Activated T-helper 17 cell treated with anti-CD3 and anti-CD28 coated beads, Interleukin-2, amount 50 U/mL, for 72 hours (primary cell): ENCODE measurements around the gene PPFIBP1. TPM values are rescaled to one million over a fixed set of nuclear protein-coding genes. Genes with fewer than 3 reads are reported as not detected.

Experiments
- ATAC-seq: fragments of 150-1000 bp; cut with Tn5 transposase; replicated peaks from 2 replicates; pipeline ENCODE4 v1.10.0; 2021; ENCODE audit warnings: mild to moderate bottlenecking, moderate library complexity
- H3K27ac Mint-ChIP-seq: one replicate; pipeline ENCODE4 v1.8.0; 2022; ENCODE audit warnings: mixed read lengths
- H3K27me3 Mint-ChIP-seq: one replicate; pipeline ENCODE4 v1.8.0; 2022; ENCODE audit warnings: mixed read lengths
- H3K36me3 Mint-ChIP-seq: one replicate; pipeline ENCODE4 v1.8.0; 2022; ENCODE audit warnings: low read depth, mild to moderate bottlenecking, mixed read lengths
- H3K4me1 Mint-ChIP-seq: one replicate; pipeline ENCODE4 v1.8.0; 2022; ENCODE audit warnings: mixed read lengths
- H3K4me3 Mint-ChIP-seq: one replicate; pipeline ENCODE4 v1.8.0; 2022; ENCODE audit warnings: mild to moderate bottlenecking, mixed read lengths
- H3K9me3 Mint-ChIP-seq: one replicate; pipeline ENCODE4 v1.8.0; 2022; ENCODE audit warnings: mixed read lengths
- total RNA-seq, 2 donors: library from RNA; stranded (reverse); gene quantifications; one replicate each; pipeline ENCODE4 v1.2.3, GENCODE V29; 2022

Gene PPFIBP1
- total RNA-seq, 2 donors from 2014 or later = 13.8 to 21.8 TPM

DNA sequence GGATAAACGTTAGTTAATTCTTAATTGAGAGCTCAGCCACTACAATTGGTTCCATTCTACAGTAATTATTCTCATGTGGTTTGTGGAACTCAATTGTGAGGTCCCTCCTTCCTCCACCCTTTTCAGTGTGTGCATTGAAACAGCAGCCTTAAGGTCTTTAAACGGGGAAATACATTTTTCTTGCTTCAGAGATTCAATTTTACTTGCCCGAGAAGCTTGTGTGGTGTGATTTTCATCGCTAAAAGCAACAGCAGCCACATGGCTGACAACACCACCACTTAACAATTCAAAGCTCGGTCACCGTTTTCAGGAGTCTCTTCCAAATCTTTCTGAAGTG is 733 bp upstream of the PPFIBP1 start:
- peak; percentile 1 for ATAC-seq
- peaks cover 19% of the 10 kb centered on the region for H3K4me1 Mint-ChIP-seq

DNA sequence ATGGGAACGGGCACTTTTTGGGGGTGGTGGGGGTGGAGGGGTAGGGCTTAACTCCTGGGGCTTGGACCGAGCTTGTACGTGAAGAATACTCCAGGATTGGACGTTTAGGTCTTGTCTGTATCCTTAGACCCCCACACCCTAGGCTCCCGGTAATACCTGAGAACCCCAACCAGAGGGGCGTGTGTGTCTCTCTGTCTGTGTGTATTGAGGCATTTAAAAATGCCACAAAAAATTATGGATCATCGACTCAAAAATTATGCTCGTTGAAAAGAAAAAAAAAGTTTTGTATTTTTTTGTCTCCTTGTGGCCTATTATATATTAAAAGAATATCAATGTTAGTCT is 459 bp downstream of the PPFIBP1 start:
- H3K27ac Mint-ChIP-seq = peak overlapping the region; percentile 85
- no peaks in the 10 kb centered on the region for H3K9me3 Mint-ChIP-seq
- H3K4me3 Mint-ChIP-seq = peak overlapping the region; percentile 92
- no peaks in the 10 kb centered on the region for H3K36me3 Mint-ChIP-seq
- H3K4me1 Mint-ChIP-seq = peaks cover 19% of the 10 kb centered on the region
- ATAC-seq = peak; percentile 1
- peaks cover 5% of the 10 kb centered on the region for H3K27me3 Mint-ChIP-seq

More for the DNA sequence above, 733 bp upstream of the PPFIBP1 start:
- Mint-ChIP-seq H3K27ac (peak overlapping the region; percentile 85), H3K4me3 (peak overlapping the region; percentile 92), H3K9me3 (no peaks in the 10 kb centered on the region), H3K27me3 (peaks cover 8% of the 10 kb centered on the region), H3K36me3 (no peaks in the 10 kb centered on the region)

- no peak for ATAC-seq
- H3K36me3 Mint-ChIP-seq = no peaks in the 10 kb centered on the region
- no peaks in the 10 kb centered on the region for H3K9me3 Mint-ChIP-seq
- peak overlapping the region; percentile 44 for H3K27ac Mint-ChIP-seq
- H3K4me1 Mint-ChIP-seq = peaks cover 19% of the 10 kb centered on the region
- H3K4me3 Mint-ChIP-seq = peak overlapping the region; percentile 92
- H3K27me3 Mint-ChIP-seq = no peaks in the 10 kb centered on the region
Measured at GRCh38 chr12:27524839-27525753, 1.1 kb downstream of the PPFIBP1 start.

GRCh38 chr12:27527512-27527911 is 3.5 kb downstream of the PPFIBP1 start:
- H3K4me3 Mint-ChIP-seq = no peak overlapping the region
- no peak for ATAC-seq
- no peaks in the 10 kb centered on the region for H3K36me3 Mint-ChIP-seq
- H3K27ac Mint-ChIP-seq = no peak overlapping the region
- H3K9me3 Mint-ChIP-seq = no peaks in the 10 kb centered on the region
- peaks cover 3% of the 10 kb centered on the region for H3K27me3 Mint-ChIP-seq
- H3K4me1 Mint-ChIP-seq = peaks cover 12% of the 10 kb centered on the region

- H3K27me3 Mint-ChIP-seq = peaks cover 3% of the 10 kb centered on the region
- H3K36me3 Mint-ChIP-seq = no peaks in the 10 kb centered on the region
- no peak overlapping the region for H3K4me3 Mint-ChIP-seq
- no peaks in the 10 kb centered on the region for H3K9me3 Mint-ChIP-seq
- H3K4me1 Mint-ChIP-seq = peaks cover 11% of the 10 kb centered on the region
- no peak for ATAC-seq
- H3K27ac Mint-ChIP-seq = no peak overlapping the region
Measured at GRCh38 chr12:27528788-27529187, 4.8 kb downstream of the PPFIBP1 start.

DNA sequence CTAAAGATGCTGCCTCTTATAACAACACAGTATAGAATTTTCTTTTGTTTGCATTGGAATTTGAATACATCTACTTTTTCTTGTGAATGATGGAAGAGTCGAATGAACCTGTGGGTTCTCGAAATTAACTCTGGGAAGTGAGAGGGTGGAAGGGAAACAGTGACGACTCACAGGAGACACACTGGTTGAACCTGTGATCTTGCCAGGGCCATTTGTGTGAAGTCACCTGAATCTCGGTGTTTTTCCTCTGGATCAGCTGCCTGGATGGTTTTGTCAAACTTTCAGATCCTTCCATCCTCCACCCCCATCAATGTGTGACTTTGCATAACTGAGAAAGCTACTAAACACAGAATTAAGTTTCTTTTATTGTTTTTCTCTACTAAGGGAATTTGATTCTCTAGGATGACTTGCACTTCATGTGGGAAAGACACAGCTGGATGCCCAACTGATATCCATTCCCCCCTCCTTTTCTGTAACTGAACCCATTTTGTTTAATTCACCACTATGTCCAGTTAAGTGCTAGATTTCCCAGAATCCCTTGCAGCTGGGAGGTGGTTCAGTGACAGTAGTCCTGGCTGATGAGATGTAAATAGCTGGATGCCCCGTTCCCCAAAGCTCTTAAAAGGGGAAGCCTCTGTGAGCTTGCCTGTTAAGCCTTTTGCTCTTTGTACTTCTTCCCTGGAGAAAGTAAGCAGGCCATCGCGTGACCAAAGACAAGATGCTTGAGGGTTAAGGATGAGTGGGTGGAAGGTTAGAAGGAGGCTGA is 6.3 kb downstream of the PPFIBP1 start:
- H3K27me3 Mint-ChIP-seq = peaks cover 3% of the 10 kb centered on the region
- ATAC-seq = peak; percentile 37
- H3K9me3 Mint-ChIP-seq = no peaks in the 10 kb centered on the region
- H3K36me3 Mint-ChIP-seq = no peaks in the 10 kb centered on the region
- H3K4me1 Mint-ChIP-seq = peaks cover 17% of the 10 kb centered on the region
- H3K4me3 Mint-ChIP-seq = no peak overlapping the region
- H3K27ac Mint-ChIP-seq = no peak overlapping the region

DNA sequence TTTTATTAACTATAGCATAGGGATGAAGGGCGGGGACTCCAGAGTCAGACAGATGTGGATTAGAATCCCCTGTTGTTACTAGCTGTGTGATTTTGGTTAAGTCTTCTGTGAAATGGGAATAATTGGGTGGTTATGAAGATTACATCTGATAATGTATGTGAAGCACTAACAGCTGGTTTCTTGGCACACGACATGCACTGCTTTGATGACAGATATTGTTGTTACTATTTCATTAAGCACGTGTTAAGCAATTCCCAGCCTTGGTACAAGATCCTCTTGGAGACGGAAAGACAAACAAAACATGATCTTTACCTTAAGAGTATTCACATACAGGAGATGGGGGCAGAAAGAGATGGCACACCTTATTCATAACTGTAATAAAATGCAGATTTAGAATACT is 7.9 kb downstream of the PPFIBP1 start:
- Mint-ChIP-seq H3K4me3 (no peak overlapping the region), H3K4me1 (peaks cover 17% of the 10 kb centered on the region), H3K9me3 (no peaks in the 10 kb centered on the region), H3K27me3 (peaks cover 3% of the 10 kb centered on the region), H3K27ac (no peak overlapping the region), H3K36me3 (no peaks in the 10 kb centered on the region)
- no peak for ATAC-seq

DNA sequence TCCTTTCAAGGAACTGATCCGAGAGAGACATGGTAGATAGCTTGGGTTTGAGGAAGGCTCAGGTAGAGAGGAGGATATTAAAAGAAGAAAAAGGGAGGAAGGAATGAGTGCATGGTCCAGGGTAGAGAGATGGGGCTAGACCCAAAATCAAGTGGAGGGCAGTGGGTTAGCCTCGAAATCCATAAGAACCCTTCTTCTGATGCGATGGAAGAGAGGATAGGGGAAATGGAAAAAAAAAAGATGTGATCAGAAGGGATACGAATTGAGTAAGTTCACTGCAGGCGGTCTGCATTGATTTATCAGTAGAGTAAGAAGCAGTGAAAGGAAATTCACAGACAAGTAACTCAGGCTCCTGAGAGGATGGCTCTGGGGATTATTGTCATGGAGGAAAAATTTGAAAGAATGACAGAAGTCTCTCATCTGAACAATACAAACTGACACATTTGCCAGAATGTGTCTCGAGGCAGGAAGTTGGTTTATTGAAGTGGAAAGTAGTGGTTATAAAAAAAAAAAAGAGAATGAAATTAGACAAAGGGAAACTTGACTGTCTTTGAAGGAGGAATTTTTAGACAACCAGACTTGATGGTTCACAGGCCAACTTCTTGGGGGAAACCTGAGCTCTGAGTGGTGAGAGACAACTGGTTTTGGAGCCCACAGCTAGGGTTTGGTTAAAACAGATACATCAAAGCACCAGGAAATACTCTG is 10.2 kb downstream of the PPFIBP1 start:
- Mint-ChIP-seq H3K27me3 (peaks cover 3% of the 10 kb centered on the region), H3K4me3 (peak overlapping the region; percentile 46), H3K36me3 (no peaks in the 10 kb centered on the region), H3K4me1 (peaks cover 17% of the 10 kb centered on the region), H3K9me3 (no peaks in the 10 kb centered on the region), H3K27ac (peak overlapping the region; percentile 54)
- ATAC-seq = peak; percentile 85

DNA sequence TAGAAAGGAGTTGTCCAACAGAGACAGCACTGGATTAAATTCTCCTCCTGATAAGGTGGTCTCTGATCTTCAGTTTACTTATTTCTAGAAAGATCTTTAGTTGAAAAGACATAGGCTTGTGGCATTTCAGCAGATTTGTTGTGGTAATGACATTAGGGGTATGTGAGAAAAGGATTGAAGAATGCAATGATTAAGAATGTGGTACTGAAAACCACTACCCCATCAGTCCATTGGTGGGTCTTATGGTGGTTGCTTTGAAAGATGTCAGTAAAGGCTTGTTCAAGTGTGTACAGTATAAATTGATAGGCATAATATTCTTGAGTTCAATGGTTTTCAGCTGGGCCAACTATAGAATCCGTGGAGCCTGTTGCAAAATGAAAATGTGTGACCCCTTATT is 10.8 kb downstream of the PPFIBP1 start:
- H3K36me3 Mint-ChIP-seq = no peaks in the 10 kb centered on the region
- peak overlapping the region; percentile 54 for H3K27ac Mint-ChIP-seq
- no peaks in the 10 kb centered on the region for H3K9me3 Mint-ChIP-seq
- peaks cover 3% of the 10 kb centered on the region for H3K27me3 Mint-ChIP-seq
- peak overlapping the region; percentile 46 for H3K4me3 Mint-ChIP-seq
- H3K4me1 Mint-ChIP-seq = peaks cover 17% of the 10 kb centered on the region
- peak; percentile 61 for ATAC-seq

GRCh38 chr12:27535318-27535717 is 11.3 kb downstream of the PPFIBP1 start:
- Mint-ChIP-seq H3K4me1 (peaks cover 17% of the 10 kb centered on the region), H3K4me3 (no peak overlapping the region), H3K9me3 (no peaks in the 10 kb centered on the region), H3K36me3 (no peaks in the 10 kb centered on the region), H3K27ac (no peak overlapping the region), H3K27me3 (peaks cover 3% of the 10 kb centered on the region)
- ATAC-seq = no peak

DNA sequence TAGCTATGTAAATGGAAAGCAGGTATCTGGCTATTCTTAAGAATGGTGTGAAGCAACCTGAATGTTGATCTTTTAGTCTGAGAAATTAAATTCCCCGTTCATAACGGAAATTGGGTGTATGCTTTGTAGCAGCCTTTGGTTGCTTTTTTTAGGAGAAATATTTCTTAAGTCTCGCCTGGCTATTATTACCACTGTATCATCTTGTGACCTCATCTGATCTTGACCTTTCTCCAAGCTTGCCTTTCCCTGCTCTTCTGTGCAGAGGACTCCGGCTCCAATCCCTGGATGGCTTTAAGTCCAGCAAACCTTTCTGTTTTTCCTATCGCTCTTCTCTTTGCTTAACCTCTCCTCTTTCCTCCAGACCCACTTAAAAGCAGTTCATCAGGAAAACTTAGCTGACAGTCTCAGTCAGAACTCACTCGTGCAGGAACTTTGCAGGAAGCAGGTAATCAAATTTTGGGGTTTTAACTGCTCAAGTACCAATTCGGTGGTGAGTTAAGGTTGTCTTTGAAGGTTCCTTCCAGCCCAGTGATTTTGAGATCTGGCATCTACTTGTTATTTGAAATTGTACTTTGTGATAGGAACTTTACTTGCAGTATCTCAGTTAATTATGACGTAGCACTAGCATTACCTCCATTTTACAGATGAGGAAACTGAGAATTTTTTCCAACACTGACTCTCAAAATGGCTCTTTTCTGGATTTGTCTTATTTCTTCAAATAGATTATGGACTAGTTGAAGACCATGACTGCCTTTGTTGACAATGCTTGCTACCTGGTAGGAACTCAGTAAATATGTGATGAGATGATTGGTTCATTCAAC is 14.1 kb downstream of the PPFIBP1 start:
- Mint-ChIP-seq H3K27me3 (peaks cover 6% of the 10 kb centered on the region), H3K36me3 (no peaks in the 10 kb centered on the region), H3K27ac (no peak overlapping the region), H3K4me3 (no peak overlapping the region), H3K9me3 (no peaks in the 10 kb centered on the region), H3K4me1 (peaks cover 17% of the 10 kb centered on the region)
- ATAC-seq = no peak

DNA sequence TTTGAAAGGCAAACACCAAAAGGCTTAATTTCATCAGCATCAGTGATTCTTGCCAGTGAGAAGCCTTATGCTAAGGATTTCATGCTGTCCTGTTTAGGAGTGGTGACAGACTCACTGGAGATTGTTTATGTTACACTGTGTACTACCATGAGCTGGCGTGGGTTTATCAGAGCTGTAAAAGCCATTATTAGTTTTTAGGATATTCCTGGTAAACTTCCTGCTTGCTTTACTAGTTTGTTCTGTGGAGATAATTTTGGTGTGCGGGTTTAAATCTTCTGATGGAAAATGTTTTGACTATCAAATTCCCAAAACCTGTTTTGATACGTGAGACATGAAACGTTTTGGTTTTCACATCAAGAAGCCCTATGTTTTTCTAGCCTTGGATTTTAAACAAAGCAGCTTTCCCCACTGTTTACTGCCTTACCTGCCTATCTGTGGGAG is 15.2 kb downstream of the PPFIBP1 start:
- H3K4me1 Mint-ChIP-seq = peaks cover 7% of the 10 kb centered on the region
- ATAC-seq = no peak
- H3K27ac Mint-ChIP-seq = no peak overlapping the region
- no peaks in the 10 kb centered on the region for H3K36me3 Mint-ChIP-seq
- peaks cover 6% of the 10 kb centered on the region for H3K27me3 Mint-ChIP-seq
- no peak overlapping the region for H3K4me3 Mint-ChIP-seq
- no peaks in the 10 kb centered on the region for H3K9me3 Mint-ChIP-seq

DNA sequence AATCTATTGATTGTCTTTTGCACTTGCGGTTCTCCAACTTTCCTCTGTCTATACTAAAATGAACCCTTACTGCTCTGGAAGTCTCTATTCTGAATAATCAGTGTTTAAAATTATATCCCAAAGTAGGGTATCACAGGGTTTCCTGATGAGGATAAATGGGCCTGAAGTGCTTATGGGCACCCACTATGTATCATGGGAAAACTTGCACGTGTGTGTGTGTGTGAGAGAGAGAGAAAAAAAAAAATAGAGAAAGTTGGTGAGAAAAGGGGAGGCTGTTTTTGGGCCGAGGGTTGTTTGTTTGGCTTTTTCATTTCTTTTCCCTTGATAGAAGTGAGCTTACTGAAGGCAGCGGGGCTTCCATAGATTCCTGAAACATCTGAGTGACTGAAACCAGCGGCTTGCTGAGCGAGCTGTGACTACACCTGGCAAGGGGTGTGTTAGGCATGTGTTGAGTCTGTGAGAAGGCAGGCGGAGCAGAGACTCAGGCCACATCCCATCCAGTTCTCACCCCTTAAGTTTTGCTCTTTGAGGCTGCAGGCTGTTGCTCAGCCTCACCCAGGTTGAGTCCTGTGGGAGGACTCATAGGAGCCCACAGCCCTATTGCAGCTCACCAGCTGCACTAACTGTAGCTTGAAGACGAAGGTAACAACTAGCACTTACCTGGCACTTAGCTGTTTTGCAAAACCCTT is 17.2 kb downstream of the PPFIBP1 start:
- no peak for ATAC-seq

More for the DNA sequence above, 17.2 kb downstream of the PPFIBP1 start:
- Mint-ChIP-seq H3K9me3 (no peaks in the 10 kb centered on the region), H3K36me3 (no peaks in the 10 kb centered on the region), H3K27me3 (peaks cover 6% of the 10 kb centered on the region), H3K4me3 (no peak overlapping the region), H3K4me1 (no peaks in the 10 kb centered on the region), H3K27ac (no peak overlapping the region)
